CD4-positive, alpha-beta memory T cell (primary cell): ENCODE data around the gene CROCC2. TPM values are rescaled to one million over a fixed set of nuclear protein-coding genes. Genes with fewer than 3 reads are reported as not detected.

ENCODE experiments used
- CTCF ChIA-PET: fragments of 350-600 bp; sonication (Branson Sonifier 250); formaldehyde crosslinking; loops from one replicate; lab custom pipeline; 2021; ENCODE audit warnings: inconsistent platforms; ENCODE audit not compliant: partially characterized antibody; lab: Charles Lee
- POLR2A ChIA-PET: fragments of 350-600 bp; sonication (Branson Sonifier 250); formaldehyde crosslinking; loops from one replicate; lab custom pipeline; 2021; ENCODE audit not compliant: partially characterized antibody; lab: Charles Lee
- DNase-seq, 5 donors: peaks; one replicate each; pipeline versions ENCODE4 v3.0.0 to v3.0.0-alpha.2; 2020 to 2022; ENCODE audit warnings: mixed read lengths in 1 of 5
- H3K27ac ChIP-seq: one replicate; pipeline ENCODE4 v1.7.0; 2013; ENCODE audit warnings: low read depth, low read length
- H3K27me3 ChIP-seq: 2 replicates; pipeline ENCODE4 v1.7.0; 2013; ENCODE audit warnings: mild to moderate bottlenecking, low read length, moderate library complexity; ENCODE audit not compliant: insufficient read depth
- H3K36me3 ChIP-seq: 2 replicates; pipeline ENCODE4 v1.7.0; 2013; ENCODE audit warnings: mild to moderate bottlenecking, low read length, moderate library complexity; ENCODE audit not compliant: insufficient read depth
- H3K4me1 ChIP-seq: 2 replicates; pipeline ENCODE4 v1.7.0; 2013; ENCODE audit warnings: mild to moderate bottlenecking, low read length, moderate library complexity; ENCODE audit not compliant: insufficient read depth
- H3K4me3 ChIP-seq, 2 donors: one replicate each; pipeline ENCODE4 v1.7.0; 2013; ENCODE audit warnings: low read length in 2 of 2, mild to moderate bottlenecking in 1 of 2
- H3K9me3 ChIP-seq, 2 donors: one replicate each; pipeline ENCODE4 v1.7.0; 2013; ENCODE audit warnings: low read length in 2 of 2, control low read depth in 1 of 2; ENCODE audit not compliant: control insufficient read depth in 1 of 2
- H3K27ac Mint-ChIP-seq, 7 donors: one replicate each; pipeline ENCODE4 v1.8.0; 2020 to 2021; ENCODE audit warnings: mixed read lengths in 7 of 7, mild to moderate bottlenecking in 6 of 7, inconsistent platforms in 3 of 7, moderate library complexity in 3 of 7
- H3K27me3 Mint-ChIP-seq, 2 donors: one replicate each; pipeline ENCODE4 v1.8.0; 2020 to 2021; ENCODE audit warnings: mixed read lengths in 2 of 2
- H3K36me3 Mint-ChIP-seq, 2 donors: one replicate each; pipeline ENCODE4 v1.8.0; 2020 to 2021; ENCODE audit warnings: mixed read lengths in 2 of 2, inconsistent platforms in 1 of 2, mild to moderate bottlenecking in 1 of 2
- H3K4me1 Mint-ChIP-seq, 4 donors: one replicate each; pipeline ENCODE4 v1.8.0; 2020 to 2021; ENCODE audit warnings: mixed read lengths in 4 of 4, mild to moderate bottlenecking in 1 of 4
- H3K4me3 Mint-ChIP-seq, 8 donors: one replicate each; pipeline ENCODE4 v1.8.0; 2020 to 2021; ENCODE audit warnings: mixed read lengths in 8 of 8, mild to moderate bottlenecking in 7 of 8, moderate library complexity in 6 of 8, inconsistent platforms in 3 of 8
- H3K9me3 Mint-ChIP-seq, 8 donors: one replicate each; pipeline ENCODE4 v1.8.0; 2020 to 2021; ENCODE audit warnings: mixed read lengths in 8 of 8, mild to moderate bottlenecking in 5 of 8, inconsistent platforms in 3 of 8, moderate library complexity in 1 of 8
- intact Hi-C: fragments of 100-400 bp; cut with micrococcal nuclease; formaldehyde crosslinking; loops from one replicate; pipeline ENCODE4 v1.15.1; 2023
- polyA plus RNA-seq, 2 donors: library from polyadenylated mRNA; unstranded; fragments of 300-500 nt; fragmentation: Illumina TruSeq; gene quantifications; one replicate each; pipeline ENCODE4 v1.2.3, GENCODE V29; 2021
- total RNA-seq, 2 experiments: library from RNA; stranded (reverse); gene quantifications; one replicate each; pipeline ENCODE4 v1.2.3, GENCODE V29; 2021

CROCC2 gene
- total and polyA plus RNA-seq, 4 experiments from 2014 or later, result not detected

- Mint-ChIP-seq H3K9me3 (no peaks in the 10 kb centered on the region), H3K36me3 (no peaks in the 10 kb centered on the region), H3K4me3 (no peak overlapping the region), H3K4me1 (no peaks in the 10 kb centered on the region), H3K27ac (no peak overlapping the region), H3K27me3 (peaks cover 3 to 6% of the 10 kb centered on the region in 2 donors)
- H3K9me3 ChIP-seq, result no peaks in the 10 kb centered on the region
- H3K27ac ChIP-seq, result no peak overlapping the region
- H3K27me3 ChIP-seq, result no peaks in the 10 kb centered on the region
- ChIA-PET CTCF (no interaction called here), POLR2A (no interaction called here)
- H3K36me3 ChIP-seq, result no peaks in the 10 kb centered on the region
- H3K4me3 ChIP-seq, result no peak overlapping the region
- DNase-seq, result no peak
- intact Hi-C loops, result no loop called here
- H3K4me1 ChIP-seq, result no peaks in the 10 kb centered on the region
Measured at GRCh38 chr2:240919161-240919781, 13.1 kb downstream of the CROCC2 start.

DNA sequence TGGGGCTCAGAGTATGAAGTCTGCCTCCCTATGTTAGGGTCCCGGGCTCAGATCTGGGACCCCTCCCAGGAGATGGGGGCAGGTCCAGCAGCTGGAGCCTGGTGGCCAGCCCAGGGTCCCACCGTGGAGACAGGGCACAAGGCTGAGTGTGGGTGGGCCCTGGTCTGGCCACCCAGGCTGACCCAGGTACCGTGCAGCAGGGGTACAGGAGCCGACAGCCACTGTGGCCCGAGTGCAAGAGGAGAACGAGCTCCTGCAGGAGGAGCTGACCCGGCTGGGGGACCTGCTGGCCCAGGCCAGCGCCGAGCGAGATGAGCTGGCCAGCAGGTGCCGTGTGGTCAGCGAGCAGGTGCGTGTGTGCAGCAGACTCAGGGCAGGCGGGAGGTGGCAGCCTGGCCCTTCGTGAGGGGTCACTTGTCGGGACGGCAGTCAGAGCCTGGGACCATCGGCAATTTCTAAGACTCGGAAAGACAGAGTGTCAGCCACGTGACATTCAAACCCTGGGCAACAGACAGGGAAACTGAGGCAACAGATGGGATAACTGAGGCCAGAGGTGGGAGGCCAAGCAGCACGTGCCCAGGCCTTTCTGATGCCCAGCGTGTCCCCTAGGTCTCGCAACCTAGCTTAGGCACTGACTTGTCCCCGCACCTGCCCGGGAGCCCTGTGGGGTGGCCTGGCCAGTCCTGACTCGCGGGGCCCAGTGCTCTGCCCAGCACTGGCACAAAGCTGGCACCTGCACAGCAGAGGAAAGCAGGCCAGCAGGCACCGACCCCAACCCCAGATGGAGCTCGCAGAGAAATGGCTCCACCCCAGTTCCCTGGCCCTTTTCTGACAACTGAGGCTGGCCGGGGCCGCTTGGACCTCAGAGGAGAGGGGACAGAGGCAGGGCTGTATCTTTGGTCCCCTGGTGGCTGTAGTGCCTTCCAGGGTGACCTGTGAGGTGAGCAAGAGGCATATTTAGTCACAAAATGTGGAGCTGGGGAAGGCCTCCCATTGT, 13.9 kb downstream of the CROCC2 start:
- Histone ChIP-seq H3K27me3 (no peaks in the 10 kb centered on the region), H3K27ac (no peak overlapping the region), H3K36me3 (no peaks in the 10 kb centered on the region), H3K9me3 (no peaks in the 10 kb centered on the region), H3K4me3 (no peak overlapping the region), H3K4me1 (no peaks in the 10 kb centered on the region)
- Mint-ChIP-seq H3K4me1 (no peaks in the 10 kb centered on the region), H3K9me3 (no peaks in the 10 kb centered on the region), H3K27me3 (peaks cover 3 to 6% of the 10 kb centered on the region in 2 donors), H3K27ac (no peak overlapping the region), H3K36me3 (no peaks in the 10 kb centered on the region), H3K4me3 (no peak overlapping the region)
- ChIA-PET POLR2A (no interaction called here), CTCF (no interaction called here)
- no peak for DNase-seq
- intact Hi-C loops, result no loop called here

DNA sequence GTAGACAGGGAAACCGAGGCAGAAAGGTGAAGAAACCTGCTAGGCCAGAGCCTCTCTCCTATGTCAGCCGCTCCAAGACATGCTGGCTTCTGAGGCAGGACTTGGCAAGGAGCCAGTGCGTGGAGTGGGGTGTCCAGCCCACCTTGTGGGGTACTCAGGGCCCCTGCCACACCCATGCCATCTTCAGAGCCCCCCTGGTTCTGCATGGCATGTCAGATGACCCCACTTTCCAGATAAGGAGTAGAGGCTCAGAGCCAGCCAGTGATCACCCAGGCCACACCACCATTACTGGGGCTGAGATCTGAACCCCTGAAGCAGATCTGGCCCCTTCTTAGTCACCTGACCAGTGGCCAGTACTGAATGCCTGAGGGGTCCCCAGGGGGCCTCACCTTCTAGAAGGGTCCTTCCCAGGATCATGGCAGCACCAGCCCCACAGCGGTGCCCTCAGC, 14.7 kb downstream of the CROCC2 start:
- Histone ChIP-seq H3K4me1 (no peaks in the 10 kb centered on the region), H3K27me3 (no peaks in the 10 kb centered on the region), H3K27ac (no peak overlapping the region), H3K4me3 (no peak overlapping the region), H3K36me3 (no peaks in the 10 kb centered on the region), H3K9me3 (no peaks in the 10 kb centered on the region)
- no peak overlapping the region for H3K27ac Mint-ChIP-seq
- no peak overlapping the region for H3K4me3 Mint-ChIP-seq
- intact Hi-C loops, result no loop called here
- CTCF ChIA-PET, result no interaction called here
- no peaks in the 10 kb centered on the region for H3K4me1 Mint-ChIP-seq
- POLR2A ChIA-PET, result no interaction called here
- H3K27me3 Mint-ChIP-seq, result peaks cover 0 to 3% of the 10 kb centered on the region in 2 donors
- no peaks in the 10 kb centered on the region for H3K9me3 Mint-ChIP-seq
- DNase-seq, result no peak
- no peaks in the 10 kb centered on the region for H3K36me3 Mint-ChIP-seq

- H3K4me1 ChIP-seq, result no peaks in the 10 kb centered on the region
- Mint-ChIP-seq H3K36me3 (no peaks in the 10 kb centered on the region), H3K9me3 (no peaks in the 10 kb centered on the region), H3K4me3 (no peak overlapping the region), H3K27ac (no peak overlapping the region), H3K4me1 (no peaks in the 10 kb centered on the region), H3K27me3 (peaks cover 0 to 3% of the 10 kb centered on the region in 2 donors)
- ChIA-PET CTCF (no interaction called here), POLR2A (no interaction called here)
- no peak overlapping the region for H3K4me3 ChIP-seq
- intact Hi-C loops, result no loop called here
- H3K27me3 ChIP-seq, result no peaks in the 10 kb centered on the region
- no peak for DNase-seq
- no peak overlapping the region for H3K27ac ChIP-seq
- H3K36me3 ChIP-seq, result no peaks in the 10 kb centered on the region
- H3K9me3 ChIP-seq, result no peaks in the 10 kb centered on the region
Measured at GRCh38 chr2:240921311-240921994, 15.3 kb downstream of the CROCC2 start.

GRCh38 chr2:240921995-240922244, 15.8 kb downstream of the CROCC2 start:
- Histone ChIP-seq H3K27me3 (no peaks in the 10 kb centered on the region), H3K9me3 (no peaks in the 10 kb centered on the region), H3K36me3 (no peaks in the 10 kb centered on the region), H3K27ac (no peak overlapping the region), H3K4me3 (no peak overlapping the region), H3K4me1 (no peaks in the 10 kb centered on the region)
- intact Hi-C loops, result no loop called here
- H3K9me3 Mint-ChIP-seq, result no peaks in the 10 kb centered on the region
- H3K4me1 Mint-ChIP-seq, result no peaks in the 10 kb centered on the region
- ChIA-PET CTCF (no interaction called here), POLR2A (no interaction called here)
- H3K27me3 Mint-ChIP-seq, result peaks cover 0 to 3% of the 10 kb centered on the region in 2 donors
- no peak overlapping the region for H3K4me3 Mint-ChIP-seq
- DNase-seq, result no peak
- no peak overlapping the region for H3K27ac Mint-ChIP-seq
- H3K36me3 Mint-ChIP-seq, result no peaks in the 10 kb centered on the region

GRCh38 chr2:240922245-240922981, 16.3 kb downstream of the CROCC2 start:
- Mint-ChIP-seq H3K36me3 (no peaks in the 10 kb centered on the region), H3K27ac (no peak overlapping the region), H3K9me3 (no peaks in the 10 kb centered on the region), H3K4me3 (no peak overlapping the region), H3K4me1 (no peaks in the 10 kb centered on the region), H3K27me3 (peaks cover 0 to 2% of the 10 kb centered on the region in 2 donors)
- Histone ChIP-seq H3K36me3 (no peaks in the 10 kb centered on the region), H3K4me3 (no peak overlapping the region), H3K27me3 (no peaks in the 10 kb centered on the region), H3K9me3 (no peaks in the 10 kb centered on the region), H3K27ac (no peak overlapping the region), H3K4me1 (no peaks in the 10 kb centered on the region)
- DNase-seq, result no peak
- CTCF ChIA-PET, result no interaction called here
- intact Hi-C loops, result no loop called here
- POLR2A ChIA-PET, result no interaction called here
